ENCODE results near the gene EPDR1.

GRCh38 chr7:37944737-37945054 is 24.3 kb downstream of the EPDR1 start:
- TF ChIP-seq CTCF (IDR thresholded peaks at IDR 0.05): no peak
- TF ChIP-seq POLR2AphosphoS5 (IDR thresholded peaks at IDR 0.05): no peak
- TF ChIP-seq POLR2A (IDR thresholded peaks at IDR 0.05): no peak
- no peak for TF ChIP-seq EP300 (IDR thresholded peaks at IDR 0.05; ENCODE audit: low read depth)
